PC-9 (cell line): Measurements from ENCODE around the gene ZNF691. TPM values are rescaled to one million over a fixed set of nuclear protein-coding genes. Genes with fewer than 3 reads are reported as not detected.

Experiments
- BruUV-seq: library from RNA; stranded (reverse); fragments of 400-500 nt; replicated peaks from 2 replicates; lab custom pipeline; 2021; lab: Mats Ljungman, UMichigan
- CTCF ChIA-PET: fragments of 300-600 bp; sonication (Branson Sonifier 250); formaldehyde crosslinking; loops from one replicate; lab custom pipeline; 2022; ENCODE audit warnings: antibody characterized with exemption; lab: Charles Lee
- POLR2A ChIA-PET: fragments of 300-600 bp; sonication (Branson Sonifier 250); formaldehyde crosslinking; loops from one replicate; lab custom pipeline; 2022; ENCODE audit warnings: antibody characterized with exemption; ENCODE audit not compliant: unreplicated experiment; lab: Charles Lee
- DNase-seq, 2 experiments: peaks; one replicate each; pipeline versions ENCODE4 v3.0.0 to v3.0.0-alpha.2; 2015 to 2022; ENCODE audit warnings: mixed read lengths in 1 of 2
- H2AFZ ChIP-seq: fragments of 200-600 bp; sonication (generic); 2 replicates; pipeline ENCODE4 v1.8.1; 2017; ENCODE audit warnings: antibody characterized with exemption
- H3F3A ChIP-seq: fragments of 200-600 bp; sonication (generic); 2 replicates; pipeline ENCODE4 v1.8.1; 2017; ENCODE audit warnings: antibody characterized with exemption, mild to moderate bottlenecking, low read depth; ENCODE audit not compliant: insufficient read depth
- H3K27ac ChIP-seq: fragments of 200-600 bp; sonication (generic); 2 replicates; pipeline ENCODE4 v1.6.1; 2016; ENCODE audit warnings: mixed run types
- H3K27me3 ChIP-seq: fragments of 200-600 bp; sonication (generic); 2 replicates; pipeline ENCODE4 v1.6.1; 2016; ENCODE audit warnings: low read depth, mixed run types; ENCODE audit not compliant: insufficient read depth
- H3K36me3 ChIP-seq: fragments of 200-600 bp; sonication (generic); 2 replicates; pipeline ENCODE4 v1.6.1; 2016; ENCODE audit warnings: low read depth, mixed run types
- H3K4me1 ChIP-seq: fragments of 200-600 bp; sonication (generic); replicated peaks from 2 replicates; pipeline ENCODE4 v1.6.1; 2016; ENCODE audit warnings: mixed run types; ENCODE audit not compliant: insufficient read depth
- H3K4me2 ChIP-seq: fragments of 200-600 bp; sonication (generic); 2 replicates; pipeline ENCODE4 v1.6.1; 2017; ENCODE audit warnings: mixed run types
- H3K4me3 ChIP-seq: fragments of 200-600 bp; sonication (generic); 2 replicates; pipeline ENCODE4 v1.6.1; 2016; ENCODE audit warnings: mixed run types
- H3K79me2 ChIP-seq: fragments of 200-600 bp; sonication (generic); 2 replicates; pipeline ENCODE4 v1.6.1; 2017; ENCODE audit warnings: low read depth, mixed run types
- H3K9me2 ChIP-seq: fragments of 200-600 bp; sonication (generic); 2 replicates; pipeline ENCODE4 v1.8.1; 2017; ENCODE audit warnings: mild to moderate bottlenecking; ENCODE audit not compliant: insufficient read depth
- H3K9me3 ChIP-seq: fragments of 200-600 bp; sonication (generic); 2 replicates; pipeline ENCODE4 v1.8.1; 2016; ENCODE audit warnings: low read depth; ENCODE audit not compliant: insufficient read depth
- H4K20me1 ChIP-seq: fragments of 200-600 bp; sonication (generic); 2 replicates; pipeline ENCODE4 v1.8.1; 2017; ENCODE audit not compliant: insufficient read depth
- CTCF ChIP-seq: fragments of 200-600 bp; sonication (generic); conservative IDR thresholded peaks from 2 replicates; pipeline ENCODE4 v1.6.1; 2017; ENCODE audit warnings: mixed run types, antibody characterized with exemption, mild to moderate bottlenecking, moderate library complexity
- EZH2 ChIP-seq: fragments of 200-600 bp; sonication (generic); IDR thresholded peaks from 2 replicates; pipeline ENCODE4 v1.8.0; 2017; ENCODE audit warnings: antibody characterized with exemption, low read depth
- intact Hi-C: fragments of 100-400 bp; cut with micrococcal nuclease; formaldehyde crosslinking; loops from one replicate; pipeline ENCODE4 v1.10.0; 2022; ENCODE audit not compliant: unreplicated experiment
- total RNA-seq: library from RNA; stranded (reverse); gene quantifications from 2 replicates; pipeline ENCODE4 v1.2.3, GENCODE V29; 2021

The ZNF691 gene
- total RNA-seq, 1 experiment from 2014 or later, result 11.4 TPM

- CTCF ChIA-PET, result no interaction called here
- POLR2A ChIA-PET, result interaction anchor here (0.5 to 0.7 kb wide), 3 partner anchors 57 to 1429 kb away, joined by 3 to 20 read pairs (median 5); partner anchors contain the start of gene KDM4A
These were observed 23.5 kb upstream of the ZNF691 start for GRCh38 chr1:42822800-42823392.

GRCh38 chr1:42824481-42825035, 21.9 kb upstream of the ZNF691 start:
- Histone ChIP-seq H3K9me2 (no peaks in the 10 kb centered on the region), H3K4me1 (peaks cover 17% of the 10 kb centered on the region), H3K27me3 (no peaks in the 10 kb centered on the region), H2AFZ (no peak overlapping the region), H3K4me2 (no peak overlapping the region), H3K36me3 (0 out of 2 replicates have a peak, but pooled peaks cover 3% of the 10 kb centered on the region), H4K20me1 (no peaks in the 10 kb centered on the region), H3K4me3 (no peak overlapping the region), H3K9me3 (peaks cover 5% of the 10 kb centered on the region; the same call in 1 of the 2 replicates), H3K79me2 (no peaks in the 10 kb centered on the region), H3F3A (peaks cover 14% of the 10 kb centered on the region; the same call in 1 of the 2 replicates), H3K27ac (no peak overlapping the region)
- BruUV-seq, result no TSS peak
- no peak for TF ChIP-seq EZH2
- no peak for TF ChIP-seq CTCF
- CTCF ChIA-PET, result no interaction called here
- POLR2A ChIA-PET, result interaction anchor here (0.6 kb wide), 1 partner anchor 58 kb away, joined by 4 read pairs; no protein-coding TSS in a partner anchor
- intact Hi-C loops, result no loop called here
- no peak for DNase-seq

More at GRCh38 chr1:42822800-42823392, 23.5 kb upstream of the ZNF691 start:
- intact Hi-C loops, result no loop called here
- BruUV-seq, result no TSS peak
- Histone ChIP-seq H2AFZ (no peak overlapping the region), H3K27me3 (no peaks in the 10 kb centered on the region), H3K27ac (peak overlapping the region; percentile 66), H3K4me1 (peaks cover 20% of the 10 kb centered on the region), H3K79me2 (peaks cover 7% of the 10 kb centered on the region; the same call in 1 of the 2 replicates), H3K9me2 (no peaks in the 10 kb centered on the region), H3K4me3 (0 out of 2 replicates have a peak overlapping the region, but pooled peaks have one; percentile 13), H3K36me3 (0 out of 2 replicates have a peak, but pooled peaks cover 3% of the 10 kb centered on the region), H3F3A (peaks cover 14% of the 10 kb centered on the region; the same call in 1 of the 2 replicates), H3K9me3 (peaks cover 5% of the 10 kb centered on the region; the same call in 1 of the 2 replicates), H4K20me1 (no peaks in the 10 kb centered on the region), H3K4me2 (peak overlapping the region; percentile 41)
- TF ChIP-seq EZH2 (no peak), CTCF (no peak)
- peak in 1 of 2 experiments; percentile 53 for DNase-seq

- Histone ChIP-seq H3K79me2 (no peaks in the 10 kb centered on the region), H3K9me2 (no peaks in the 10 kb centered on the region), H3K36me3 (0 out of 2 replicates have a peak, but pooled peaks cover 3% of the 10 kb centered on the region), H3K9me3 (peaks cover 5% of the 10 kb centered on the region; the same call in 1 of the 2 replicates), H3K27ac (no peak overlapping the region), H3K27me3 (no peaks in the 10 kb centered on the region), H2AFZ (no peak overlapping the region), H3K4me1 (peaks cover 17% of the 10 kb centered on the region), H3F3A (peaks cover 14% of the 10 kb centered on the region; the same call in 1 of the 2 replicates), H3K4me3 (no peak overlapping the region), H4K20me1 (no peaks in the 10 kb centered on the region), H3K4me2 (no peak overlapping the region)
- CTCF ChIA-PET, result no interaction called here
- no TSS peak for BruUV-seq
- no peak for TF ChIP-seq EZH2
- TF ChIP-seq CTCF, result no peak
- POLR2A ChIA-PET, result no interaction called here
- DNase-seq, result no peak
- intact Hi-C loops, result no loop called here
These were observed 21.2 kb upstream of the ZNF691 start for GRCh38 chr1:42825036-42825851.
